COLO668 (cell line): ENCODE data around the gene ARX.

Source experiments
- DNase-seq: peaks from one replicate; lab custom pipeline; 2025; ENCODE audit not compliant: unreplicated experiment; lab: John Stamatoyannopoulos, UW

ARX gene

DNA sequence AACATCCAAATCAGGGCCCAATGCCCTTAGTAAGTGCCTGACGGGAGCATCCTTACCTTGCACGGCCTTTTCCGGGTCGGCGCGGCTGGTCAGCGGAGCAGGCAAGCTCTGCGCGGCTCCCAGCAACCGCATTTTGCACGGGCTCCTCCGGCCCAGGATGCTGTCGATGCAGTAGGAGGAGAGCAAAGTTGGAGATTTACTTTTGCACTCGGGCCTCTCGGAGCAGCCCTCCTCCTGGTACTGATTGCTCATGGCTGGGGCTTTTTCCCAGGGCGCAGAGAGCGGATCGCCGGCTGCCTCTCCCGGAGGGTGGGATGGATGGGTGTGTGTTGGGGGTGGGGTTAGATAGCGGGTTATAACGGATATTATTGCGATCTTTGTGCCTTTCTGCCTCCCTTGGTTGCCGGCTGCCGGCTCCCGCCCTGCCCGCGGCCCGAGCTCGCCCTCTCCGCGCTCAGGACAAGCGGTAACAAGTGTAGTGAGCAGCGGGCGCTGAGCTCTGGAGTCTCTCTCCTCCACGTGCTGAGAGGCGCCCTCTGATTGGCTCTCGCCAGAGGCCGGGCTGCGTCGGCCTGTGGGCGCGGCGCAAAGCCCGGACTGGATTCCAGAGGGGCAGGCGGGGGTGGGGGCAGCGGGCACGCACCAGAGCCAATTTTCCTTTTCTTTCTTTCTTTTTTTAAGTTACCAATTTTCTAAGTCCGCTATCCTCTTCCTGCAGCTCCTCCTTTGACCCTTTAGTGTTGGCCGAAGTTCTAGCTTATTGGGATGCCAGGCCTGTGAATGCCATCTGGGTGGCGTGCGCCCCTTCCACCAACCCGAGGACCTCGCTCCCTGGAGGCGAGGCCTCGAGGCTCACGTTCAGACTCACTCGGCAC lies at the start of gene ARX:
Gene ARX, minus strand, starts transcription at position 480 of the 875 bp plus-strand sequence. Its CDS starts 228 bp downstream, at position 252.
- DNase-seq, result peak; percentile 82

DNA sequence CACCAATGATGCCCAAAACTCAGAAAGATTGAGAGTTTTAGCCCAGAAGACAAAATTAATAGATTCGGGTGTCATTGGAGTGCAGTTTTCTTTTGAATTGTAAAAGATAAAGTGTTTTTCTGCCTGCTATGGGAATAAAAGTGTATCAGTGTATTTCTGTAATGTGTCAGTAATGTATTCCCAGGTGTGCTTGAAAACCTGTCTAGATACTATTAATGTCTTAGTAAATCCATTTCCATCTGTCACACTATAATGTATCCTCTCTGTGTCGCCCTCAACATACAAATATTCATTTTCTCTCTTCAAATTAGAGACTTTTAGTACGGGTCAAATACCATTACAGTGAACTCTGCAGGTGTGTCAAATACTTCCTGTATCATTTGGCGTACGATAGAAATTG lies 43.5 kb upstream of the ARX start:
- DNase-seq, result no peak

DNA sequence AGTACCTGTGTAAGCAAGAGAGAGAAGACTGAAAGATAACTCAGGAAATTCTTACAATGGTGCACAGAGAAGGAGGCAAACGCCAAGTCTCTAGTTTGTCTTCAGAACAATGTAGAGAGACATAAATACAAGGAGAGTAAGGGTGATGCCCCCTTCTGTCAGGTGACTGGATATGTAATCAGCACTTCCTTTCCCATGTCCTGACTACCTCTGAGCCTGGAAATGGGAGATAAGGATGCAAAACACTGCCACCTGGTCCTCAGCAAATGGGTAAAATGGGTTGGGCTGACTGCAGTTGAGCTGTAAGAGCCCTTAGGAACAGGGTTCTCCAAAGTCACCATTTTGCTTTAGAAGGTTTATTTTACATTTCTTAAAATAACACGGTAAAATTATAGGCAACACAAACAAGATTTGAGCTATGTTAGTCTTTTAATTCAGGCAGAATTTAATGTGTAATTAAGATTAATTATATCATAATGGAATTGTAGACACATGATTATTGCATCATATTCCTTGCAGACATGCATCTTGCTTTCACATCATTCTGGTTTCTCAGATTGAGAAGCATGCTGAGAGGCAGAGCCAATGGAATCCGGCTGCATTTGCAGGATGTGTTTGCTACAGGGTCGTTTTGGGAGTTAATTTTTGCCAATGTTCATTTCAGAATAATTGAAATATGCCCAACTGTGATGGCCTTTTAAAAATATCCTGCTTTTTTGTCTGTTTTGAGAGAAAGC lies 37.2 kb upstream of the ARX start:
- no peak for DNase-seq

DNA sequence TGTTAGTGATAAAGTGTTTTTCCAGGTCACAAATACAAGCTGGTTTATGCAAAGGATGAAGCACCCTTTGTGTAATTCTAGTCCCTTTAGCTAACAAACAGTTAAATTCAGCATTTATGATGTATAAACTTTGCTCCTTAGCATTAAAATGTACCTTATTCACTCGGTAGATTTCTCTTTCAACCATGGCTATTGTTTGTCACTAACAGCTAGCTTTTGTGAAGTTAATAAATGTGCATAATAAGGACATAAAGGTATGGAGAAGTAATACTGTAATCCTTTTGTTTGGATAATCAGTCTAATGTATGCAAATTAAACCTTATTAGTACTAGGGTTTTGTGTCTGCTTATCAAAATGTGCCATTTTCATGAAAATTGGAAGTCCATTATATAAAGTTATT lies 34.2 kb upstream of the ARX start:
- no peak for DNase-seq

DNA sequence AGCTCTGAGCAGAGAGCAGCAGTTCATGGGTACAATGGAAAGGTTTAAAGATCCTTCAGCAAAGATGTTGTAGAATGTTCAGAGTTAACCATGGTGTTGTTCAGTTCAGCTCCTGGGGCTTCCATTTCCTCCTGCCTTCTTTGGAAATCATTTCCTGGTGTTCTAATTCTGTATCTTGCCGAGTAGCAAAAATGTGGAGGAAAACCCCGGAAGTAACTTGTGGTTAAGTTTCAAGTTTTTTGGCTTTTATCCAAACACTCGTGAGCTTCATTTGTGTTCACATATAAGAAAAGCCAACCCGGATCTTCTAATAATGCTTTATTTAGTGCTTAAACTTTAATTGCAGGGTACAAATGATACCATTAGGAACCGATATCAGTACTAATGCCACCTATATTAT lies 33.6 kb upstream of the ARX start:
- no peak for DNase-seq

DNA sequence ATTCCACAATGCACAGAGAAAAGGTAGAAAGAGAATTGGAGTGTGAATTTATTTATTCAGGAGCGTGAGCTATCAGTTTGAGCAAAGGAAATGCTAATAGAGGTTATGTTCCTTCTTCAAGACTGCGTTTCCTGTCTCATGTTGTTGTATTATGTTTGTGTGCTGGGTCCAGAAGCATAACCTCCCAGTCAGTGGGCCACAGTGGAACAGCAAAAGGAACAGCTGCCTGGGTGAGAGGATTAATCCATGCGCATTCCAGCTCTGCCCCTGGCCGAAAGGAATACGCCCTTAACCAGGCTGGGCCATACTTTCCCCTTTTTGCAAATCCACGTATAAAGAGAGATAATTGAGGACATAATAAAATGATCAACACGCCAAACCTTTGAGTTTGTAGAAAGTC lies 32.4 kb upstream of the ARX start:
- DNase-seq, result no peak

DNA sequence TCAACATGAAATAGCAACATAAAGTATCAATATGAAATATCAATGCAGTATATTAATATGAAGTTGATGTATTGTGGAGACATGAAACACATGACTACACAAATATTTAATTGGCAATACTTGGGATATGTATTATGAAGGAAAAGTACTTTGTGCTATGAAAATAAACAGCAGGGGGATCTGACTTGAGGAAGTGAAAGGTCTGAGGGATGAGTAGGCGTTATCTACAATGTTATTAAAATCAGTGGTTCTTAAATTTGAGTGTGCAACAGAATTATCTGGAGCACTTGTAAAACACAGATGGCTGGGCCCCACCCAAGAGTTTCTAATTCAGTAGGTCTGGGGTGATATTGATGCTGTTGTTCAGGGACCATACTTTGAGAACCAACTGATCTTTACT lies 27.4 kb upstream of the ARX start:
- DNase-seq, result no peak

DNA sequence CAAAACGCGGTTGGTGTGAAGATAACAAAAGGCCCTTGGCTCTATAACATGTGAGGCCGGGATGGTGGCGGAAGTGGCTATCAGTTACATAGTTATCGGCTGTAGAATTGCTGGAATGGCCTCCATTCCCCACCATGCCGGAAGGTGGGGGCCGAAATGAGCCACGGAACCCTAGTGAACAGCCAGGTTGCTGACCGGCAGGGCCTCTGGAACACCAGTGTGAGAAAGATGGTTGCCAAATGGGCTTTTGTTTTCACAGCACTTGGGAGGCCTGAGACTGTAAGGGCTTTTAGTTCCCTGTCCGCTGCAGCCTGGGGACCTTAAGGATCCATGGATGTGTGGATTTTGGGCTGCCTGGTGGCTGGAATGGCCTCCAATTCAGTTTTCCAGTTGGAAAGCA lies 23.3 kb upstream of the ARX start:
- no peak for DNase-seq

DNA sequence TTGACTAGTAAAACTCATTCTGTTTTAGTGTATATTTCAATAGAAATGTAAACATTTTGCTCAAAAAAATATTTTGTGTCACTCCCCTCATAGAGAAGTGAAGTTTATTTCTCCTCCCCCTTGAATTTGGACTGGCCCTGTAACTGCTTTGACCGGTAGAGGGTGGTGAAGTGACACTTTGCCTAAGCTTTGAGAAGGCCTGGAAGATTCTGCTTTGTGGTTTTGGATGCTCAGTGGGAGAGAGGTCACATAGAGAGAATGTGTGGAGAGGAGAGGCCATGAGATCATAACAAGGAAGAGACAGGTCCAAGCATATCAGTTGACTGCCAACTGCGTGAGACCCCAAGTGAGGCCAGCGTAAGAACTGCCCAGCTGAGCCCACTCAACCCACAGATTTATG lies 19.1 kb upstream of the ARX start:
- no peak for DNase-seq

DNA sequence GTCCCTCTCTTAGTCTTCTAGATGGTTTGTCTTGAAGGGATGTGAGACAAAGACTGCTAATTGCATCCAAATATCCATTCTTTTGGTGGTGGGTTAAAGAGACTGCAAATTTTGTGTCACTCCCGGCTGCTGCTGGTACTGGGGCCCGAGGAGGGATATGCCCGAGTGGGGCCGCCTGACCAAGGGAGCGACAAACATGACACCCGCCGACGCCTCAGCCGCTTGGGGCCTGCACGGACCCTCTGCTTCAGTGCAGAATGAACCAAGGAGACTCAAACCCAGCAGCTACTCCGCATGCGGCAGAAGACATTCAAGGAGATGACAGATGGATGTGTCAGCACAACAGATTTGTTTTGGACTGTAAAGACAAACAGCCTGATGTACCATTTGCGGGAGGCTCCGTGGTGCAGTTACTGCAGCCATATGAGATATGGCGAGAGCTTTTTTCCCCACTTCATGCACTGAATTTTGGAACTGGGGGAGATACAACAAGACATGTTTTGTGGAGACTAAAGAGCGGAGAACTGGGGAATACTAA lies 13.6 kb upstream of the ARX start:
- DNase-seq, result no peak

DNA sequence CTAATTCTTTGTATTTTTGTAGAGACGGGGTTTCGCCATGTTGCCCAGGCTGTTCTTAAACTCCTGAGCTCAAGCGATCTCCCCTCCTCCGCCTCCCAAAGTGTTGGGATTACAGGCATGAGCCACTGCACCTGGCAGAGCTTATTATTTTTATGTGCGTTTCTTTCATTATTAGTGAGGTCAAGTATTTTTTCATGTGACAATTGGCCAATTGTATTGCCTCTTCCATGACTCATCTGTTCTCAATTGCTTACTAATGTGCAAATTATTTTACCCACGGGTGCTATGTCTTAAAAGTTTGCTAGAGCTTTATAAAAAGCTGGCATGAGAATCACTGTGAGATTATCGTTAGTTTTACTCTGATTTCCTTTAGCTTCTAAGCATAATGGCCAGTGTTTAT lies 13.0 kb upstream of the ARX start:
- no peak for DNase-seq

DNA sequence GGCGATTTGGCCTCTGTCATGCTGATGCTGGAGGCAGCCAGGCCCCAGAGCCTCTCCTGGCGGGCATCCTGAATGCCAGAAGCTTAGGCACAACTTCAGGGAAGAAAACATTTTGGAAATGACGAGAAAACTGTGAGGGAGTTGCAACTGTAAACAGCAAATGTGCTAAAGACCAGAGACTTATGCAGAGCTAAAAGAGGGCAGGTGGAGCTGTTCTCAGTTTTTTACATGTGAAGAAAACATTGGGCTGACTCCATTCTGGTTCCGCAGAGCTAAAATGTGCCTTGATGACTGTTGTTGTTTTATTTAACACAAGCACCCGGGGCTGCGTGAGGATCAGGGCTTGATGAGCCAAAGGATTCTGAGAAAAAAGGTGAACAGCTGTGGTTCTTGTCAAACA lies 10.8 kb upstream of the ARX start:
- no peak for DNase-seq

DNA sequence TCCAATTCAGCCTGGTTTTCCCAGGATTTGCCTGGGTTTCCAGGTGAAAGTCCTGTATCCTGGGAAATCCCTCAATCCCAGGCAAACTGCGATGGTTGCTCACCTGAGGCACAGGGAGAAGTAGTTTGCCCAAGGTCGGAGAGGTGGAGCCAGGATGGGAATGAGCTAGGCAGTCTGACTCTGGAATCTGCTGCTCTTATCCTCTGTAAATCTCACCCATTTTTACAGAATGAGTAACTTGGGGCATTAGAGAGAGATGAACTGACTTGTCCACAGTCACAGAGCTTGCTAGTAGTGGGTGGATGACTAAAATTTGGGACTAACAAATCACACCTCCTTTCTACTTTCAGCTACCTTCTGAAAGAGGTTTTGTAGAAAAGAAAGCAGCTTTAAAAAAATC lies 9.8 kb upstream of the ARX start:
- DNase-seq, result no peak

DNA sequence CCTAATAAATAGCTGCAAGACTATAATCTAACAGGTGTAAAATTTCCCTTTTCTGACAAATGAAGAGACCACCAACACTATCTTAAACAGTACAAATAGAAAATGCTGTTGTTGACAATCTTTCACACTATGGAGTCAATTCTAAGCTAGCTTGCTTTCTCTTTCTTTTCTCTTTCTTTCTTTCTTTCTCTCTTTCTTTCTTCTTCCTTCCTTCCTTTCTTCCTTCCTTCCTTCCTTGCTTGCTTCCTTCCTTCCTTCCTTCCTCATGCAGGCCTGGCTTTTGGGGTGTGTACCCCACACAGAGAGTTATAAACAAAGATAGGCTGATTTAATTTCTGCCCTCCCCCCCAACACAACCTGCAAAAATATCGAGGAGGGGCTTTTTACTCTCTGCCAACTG lies 8.1 kb upstream of the ARX start:
- no peak for DNase-seq

DNA sequence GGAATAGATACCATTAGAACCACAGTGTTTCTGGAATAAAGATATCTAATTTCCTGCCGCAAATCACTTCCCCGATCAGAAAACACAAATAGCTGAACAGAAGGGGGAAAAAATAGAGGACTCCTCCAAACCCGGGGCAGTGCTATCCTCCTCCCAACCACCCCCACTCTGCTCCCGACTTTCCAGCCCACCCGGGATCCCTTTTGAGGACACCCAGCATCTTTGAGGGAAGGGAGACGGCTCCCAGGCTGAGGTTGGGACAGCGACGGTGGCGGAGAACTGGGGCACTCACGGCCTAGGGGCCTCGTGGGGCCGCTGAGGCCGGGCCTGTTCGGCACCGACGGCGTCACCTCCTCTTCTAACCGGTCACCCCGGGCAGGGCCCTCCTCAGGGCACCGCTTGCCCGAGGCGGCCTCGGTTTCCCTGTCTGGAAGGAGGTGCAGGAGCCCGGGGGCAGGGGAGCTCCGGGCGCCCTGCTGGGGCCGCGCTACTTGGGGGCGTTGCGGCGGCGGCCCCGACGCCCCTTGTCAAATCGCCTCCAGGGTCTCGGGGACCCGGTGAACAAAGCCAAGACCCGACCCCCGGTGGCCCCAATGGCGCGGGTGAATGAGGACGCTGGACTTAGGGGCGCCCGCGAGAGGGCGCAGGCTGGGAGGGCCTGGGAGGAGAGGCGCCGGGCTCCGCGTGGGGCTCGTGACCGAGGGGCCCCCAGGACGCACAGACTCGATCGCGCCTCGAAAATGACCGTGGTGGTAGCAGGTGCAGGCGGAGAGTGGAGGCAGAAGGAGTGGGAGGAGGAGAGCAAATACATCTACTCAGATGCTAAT lies 6.9 kb upstream of the ARX start:
- DNase-seq, result peak; percentile 6

DNA sequence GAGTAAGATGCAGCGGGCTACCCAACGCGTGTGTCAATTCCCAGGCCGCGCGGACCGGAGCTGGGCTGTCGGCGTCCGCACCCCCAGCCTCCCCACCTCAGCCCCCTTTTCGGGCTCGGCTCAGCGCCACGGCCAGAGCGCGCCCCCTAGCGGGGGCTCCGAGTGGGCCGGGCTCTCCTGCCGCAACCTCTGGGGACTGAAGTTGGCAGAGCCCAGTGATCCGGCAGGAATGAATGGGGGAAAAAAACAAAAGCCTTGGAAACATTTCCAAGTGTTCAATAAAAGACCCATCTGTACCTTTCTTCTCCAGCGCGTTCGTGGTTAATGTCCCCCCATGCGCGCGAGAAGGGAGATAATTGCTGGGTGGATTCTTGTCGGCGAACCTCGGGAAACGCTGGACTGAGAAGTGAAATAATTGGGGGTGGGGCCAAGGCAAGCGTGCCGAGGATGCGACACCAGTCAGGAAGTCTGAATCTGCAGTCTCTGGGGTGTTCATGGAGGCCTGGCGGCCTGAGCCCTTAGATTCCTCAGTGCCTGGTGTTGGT lies 5.2 kb upstream of the ARX start:
- DNase-seq, result peak; percentile 42

DNA sequence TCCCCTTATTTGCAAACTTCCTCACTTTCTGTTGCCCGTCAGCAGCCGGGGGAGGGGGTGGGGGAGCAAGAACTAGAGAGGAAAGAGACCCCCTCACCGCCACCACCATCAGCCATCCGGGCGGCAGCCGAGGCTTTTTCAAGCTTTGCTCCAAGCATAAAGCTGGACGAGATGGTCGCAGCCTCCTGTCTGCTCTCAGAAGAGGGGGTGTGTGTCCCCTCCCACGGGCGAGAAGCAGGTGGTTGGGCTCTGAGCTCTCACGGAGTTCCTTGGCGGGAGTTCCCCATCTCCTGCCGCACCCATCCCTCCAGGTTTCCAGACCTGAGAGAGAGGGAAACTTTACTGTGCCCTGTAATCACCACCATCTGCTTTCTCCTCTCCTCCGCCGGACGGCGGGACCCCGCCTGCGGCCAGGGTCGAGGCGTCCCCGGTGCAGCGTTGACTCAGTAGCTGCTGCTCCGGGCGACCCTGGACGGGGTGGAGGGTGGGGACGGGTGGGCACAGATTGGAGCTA lies 4.7 kb upstream of the ARX start:
- peak; percentile 15 for DNase-seq

DNA sequence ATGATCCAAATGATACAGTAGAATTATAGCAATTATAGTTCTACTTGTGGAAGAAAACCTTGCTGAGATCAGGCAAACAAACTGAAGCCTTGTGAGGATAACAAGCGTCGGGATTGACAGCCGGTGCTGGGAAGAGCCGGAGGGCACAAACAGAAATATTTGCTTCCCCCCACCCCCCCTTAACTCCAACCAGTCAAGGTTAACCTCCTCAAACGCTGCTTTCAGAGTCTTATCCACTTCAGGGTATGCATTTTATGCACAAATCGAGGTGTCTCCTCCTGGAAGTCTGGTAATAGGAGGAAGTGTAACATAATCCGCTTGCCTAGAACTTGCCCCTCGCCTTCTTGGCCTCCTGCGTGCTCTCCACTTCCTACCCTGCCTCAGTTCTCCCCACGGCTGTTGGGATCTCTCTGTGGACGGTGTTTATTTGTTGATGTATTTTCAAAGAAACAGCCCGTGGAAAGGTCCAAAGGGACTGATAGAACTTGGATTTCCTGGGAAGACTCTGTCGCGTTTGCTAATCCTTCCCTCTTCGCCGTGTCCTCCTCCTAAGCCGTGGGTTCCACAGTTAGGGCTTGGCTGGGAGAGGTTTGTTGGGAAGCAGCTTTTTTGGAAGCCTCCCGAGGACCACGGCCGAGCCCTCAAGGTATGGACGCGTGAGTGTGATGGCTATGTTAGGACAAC lies 4.1 kb upstream of the ARX start:
- no peak for DNase-seq

DNA sequence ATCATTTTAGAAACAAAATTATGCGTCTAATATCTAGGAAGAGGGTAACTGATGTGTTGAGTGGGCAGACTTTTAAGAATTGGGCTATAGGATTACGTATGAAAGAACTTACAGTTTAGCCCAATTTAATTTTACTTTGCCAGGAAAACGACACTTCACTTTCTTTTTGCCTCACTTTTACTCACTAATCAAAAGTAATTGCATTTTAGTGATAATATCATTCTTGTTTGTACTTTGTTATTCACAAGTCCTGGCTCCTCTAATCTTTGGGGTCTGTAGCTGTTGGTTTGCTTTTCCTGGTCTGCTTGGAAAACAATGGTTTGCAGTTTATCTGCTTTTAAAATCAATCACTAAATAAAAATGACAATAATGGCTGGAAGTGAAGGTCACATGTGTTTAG lies 2.9 kb upstream of the ARX start:
- DNase-seq, result no peak

DNA sequence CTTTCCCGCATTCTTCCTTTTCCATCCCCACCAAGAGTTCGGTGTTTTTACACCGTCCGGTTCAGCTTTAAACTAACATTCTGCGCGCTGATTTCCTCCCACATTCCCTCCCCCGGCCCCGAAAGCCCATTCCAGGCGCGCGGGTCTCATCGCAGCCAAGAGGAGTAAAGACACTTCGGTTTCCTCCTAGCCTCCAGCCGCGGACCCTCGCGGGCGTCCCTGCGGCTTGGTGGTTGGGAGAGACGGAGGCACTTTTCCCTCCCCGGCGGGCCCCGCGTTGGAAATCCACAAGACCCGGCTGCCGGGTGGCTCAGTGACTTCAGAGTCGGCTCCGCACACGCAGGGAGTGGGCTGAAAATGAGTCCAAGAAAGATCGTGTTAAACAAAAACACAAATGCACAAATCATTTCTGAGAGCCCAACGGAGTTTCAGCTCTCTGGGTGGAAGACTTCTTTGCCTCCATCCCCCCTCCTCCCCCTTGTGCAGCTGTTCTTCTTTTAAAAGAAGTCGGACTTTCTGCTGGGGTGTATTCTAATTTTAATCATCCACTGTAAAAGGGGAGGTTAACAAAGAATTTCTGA lies 2.0 kb upstream of the ARX start:
- DNase-seq, result peak; percentile 21
